Measurements from ENCODE around the gene KCNN3.
"Not testable (repeated sequence)": the region's sequence is repeated elsewhere in the genome, so short reads cannot be mapped to it uniquely, and the experiment has no call there.

KCNN3 gene

DNA sequence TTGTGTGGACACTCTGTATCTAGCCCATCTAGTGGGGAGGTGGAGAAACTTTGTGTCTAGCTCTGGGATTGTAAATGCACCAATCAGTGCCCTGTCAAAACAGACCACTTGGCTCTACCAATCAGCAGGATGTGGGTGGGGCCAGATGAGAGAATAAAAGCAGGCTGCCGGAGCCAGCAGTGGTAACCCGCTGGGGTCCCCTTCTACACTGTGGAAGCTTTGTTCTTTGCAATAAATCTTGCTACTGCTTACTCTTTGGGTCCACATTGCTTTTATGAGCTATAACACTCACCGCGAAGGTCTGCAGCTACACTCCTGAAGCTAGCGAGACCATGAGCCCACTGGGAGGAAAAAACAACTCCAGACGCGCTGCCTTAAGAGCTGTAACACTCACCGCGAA lies 198.7 kb downstream of the KCNN3 start:
- not testable (repeated sequence) for H3K4me1 ChIP-seq; H3K9ac ChIP-seq; H3K27me3 ChIP-seq (ENCODE audit: control insufficient read depth, insufficient read depth, low read length); H2AFZ ChIP-seq; H3K4me3 ChIP-seq (ENCODE audit: low read depth, low read length); H3K4me2 ChIP-seq (ENCODE audit: low read length); H3K79me2 ChIP-seq; H3K27ac ChIP-seq; H3K36me3 ChIP-seq (ENCODE audit: control insufficient read depth, insufficient read depth, low read length); H3K9me3 ChIP-seq (ENCODE audit: control insufficient read depth, low read length)

DNA sequence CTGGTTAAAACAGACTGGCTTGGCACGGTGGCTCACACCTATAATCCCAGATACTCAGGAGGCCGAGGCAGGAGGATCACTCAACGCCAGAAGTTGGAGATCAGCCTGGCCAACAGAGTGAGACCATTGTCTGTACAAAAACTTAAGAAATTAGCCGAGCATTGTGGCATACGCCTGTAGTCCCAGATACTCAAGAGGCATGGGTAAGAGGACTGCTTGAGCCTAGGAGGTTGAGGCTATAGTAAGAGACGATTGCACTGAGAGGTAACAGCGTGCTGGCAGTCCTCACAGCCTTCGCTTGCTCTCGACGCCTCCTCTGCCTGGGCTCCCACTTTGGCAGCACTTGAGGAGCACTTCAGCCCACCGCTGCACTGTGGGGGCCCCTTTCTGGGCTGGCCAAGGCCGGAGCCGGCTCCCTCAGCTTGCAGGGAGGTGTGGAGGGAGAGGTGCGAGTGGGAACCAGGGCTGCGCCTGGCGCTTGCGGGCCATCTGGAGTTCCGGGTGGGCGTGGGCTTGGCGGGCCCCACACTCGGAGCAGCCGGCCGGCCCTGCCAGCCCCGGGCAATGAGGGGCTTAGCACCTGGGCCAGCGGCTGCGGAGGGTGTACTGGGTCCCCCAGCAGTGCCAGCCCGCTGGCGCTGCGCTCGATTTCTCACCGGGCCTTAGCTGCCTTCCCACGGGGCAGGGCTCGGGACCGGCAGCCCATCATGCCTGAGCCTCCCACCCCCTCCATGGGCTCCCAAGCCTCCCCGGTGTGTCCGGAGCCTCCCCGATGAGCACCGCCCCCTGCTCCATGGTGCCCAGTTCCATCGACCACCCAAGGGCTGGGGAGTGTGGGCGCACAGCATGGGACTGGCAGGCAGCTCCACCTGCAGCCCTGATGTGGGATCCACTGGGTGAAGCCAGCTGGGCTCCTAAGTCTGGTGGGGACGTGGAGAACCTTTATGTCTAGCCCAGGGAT lies 199.5 kb downstream of the KCNN3 start:
- H3K9me3 ChIP-seq (ENCODE audit: control insufficient read depth, low read length); H3K4me1 ChIP-seq; H3K36me3 ChIP-seq (ENCODE audit: control insufficient read depth, insufficient read depth, low read length); H3K4me3 ChIP-seq (ENCODE audit: low read depth, low read length); H2AFZ ChIP-seq; H3K27me3 ChIP-seq (ENCODE audit: control insufficient read depth, insufficient read depth, low read length); H3K9ac ChIP-seq; H3K79me2 ChIP-seq; H3K4me2 ChIP-seq (ENCODE audit: low read length); H3K27ac ChIP-seq: not testable (repeated sequence)

- no peak overlapping the region for H3K4me2 ChIP-seq (ENCODE audit: low read length)
- H2AFZ ChIP-seq = no peak overlapping the region
- H3K79me2 ChIP-seq = no peaks in the 10 kb centered on the region
- TF ChIP-seq, protein P1, sequence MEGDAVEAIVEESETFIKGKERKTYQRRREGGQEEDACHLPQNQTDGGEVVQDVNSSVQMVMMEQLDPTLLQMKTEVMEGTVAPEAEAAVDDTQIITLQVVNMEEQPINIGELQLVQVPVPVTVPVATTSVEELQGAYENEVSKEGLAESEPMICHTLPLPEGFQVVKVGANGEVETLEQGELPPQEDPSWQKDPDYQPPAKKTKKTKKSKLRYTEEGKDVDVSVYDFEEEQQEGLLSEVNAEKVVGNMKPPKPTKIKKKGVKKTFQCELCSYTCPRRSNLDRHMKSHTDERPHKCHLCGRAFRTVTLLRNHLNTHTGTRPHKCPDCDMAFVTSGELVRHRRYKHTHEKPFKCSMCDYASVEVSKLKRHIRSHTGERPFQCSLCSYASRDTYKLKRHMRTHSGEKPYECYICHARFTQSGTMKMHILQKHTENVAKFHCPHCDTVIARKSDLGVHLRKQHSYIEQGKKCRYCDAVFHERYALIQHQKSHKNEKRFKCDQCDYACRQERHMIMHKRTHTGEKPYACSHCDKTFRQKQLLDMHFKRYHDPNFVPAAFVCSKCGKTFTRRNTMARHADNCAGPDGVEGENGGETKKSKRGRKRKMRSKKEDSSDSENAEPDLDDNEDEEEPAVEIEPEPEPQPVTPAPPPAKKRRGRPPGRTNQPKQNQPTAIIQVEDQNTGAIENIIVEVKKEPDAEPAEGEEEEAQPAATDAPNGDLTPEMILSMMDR (IDR thresholded peaks at IDR 0.05) = peak; percentile 47
- no peaks in the 10 kb centered on the region for H3K36me3 ChIP-seq (ENCODE audit: control insufficient read depth, insufficient read depth, low read length)
- no peak overlapping the region for H3K9ac ChIP-seq
- H3K4me3 ChIP-seq (ENCODE audit: low read depth, low read length) = no peak overlapping the region
- no peaks in the 10 kb centered on the region for H3K9me3 ChIP-seq (ENCODE audit: control insufficient read depth, low read length)
- H3K27me3 ChIP-seq (ENCODE audit: control insufficient read depth, insufficient read depth, low read length) = no peaks in the 10 kb centered on the region
- H3K27ac ChIP-seq = no peak overlapping the region
- no peaks in the 10 kb centered on the region for H3K4me1 ChIP-seq
Observed at GRCh38 chr1:154669464-154670282, 200.4 kb downstream of the KCNN3 start.

GRCh38 chr1:154666051-154666790 lies 203.9 kb downstream of the KCNN3 start:
- no peaks in the 10 kb centered on the region for H3K36me3 ChIP-seq (ENCODE audit: control insufficient read depth, insufficient read depth, low read length)
- TF ChIP-seq, protein P1 (IDR thresholded peaks at IDR 0.05) = no peak
- no peaks in the 10 kb centered on the region for H3K27me3 ChIP-seq (ENCODE audit: control insufficient read depth, insufficient read depth, low read length)
- no peak overlapping the region for H3K9ac ChIP-seq
- no peak overlapping the region for H3K27ac ChIP-seq
- H3K4me3 ChIP-seq (ENCODE audit: low read depth, low read length) = no peak overlapping the region
- H3K4me1 ChIP-seq = no peaks in the 10 kb centered on the region
- no peak overlapping the region for H3K4me2 ChIP-seq (ENCODE audit: low read length)
- H3K79me2 ChIP-seq = no peaks in the 10 kb centered on the region
- no peaks in the 10 kb centered on the region for H3K9me3 ChIP-seq (ENCODE audit: control insufficient read depth, low read length)
- no peak overlapping the region for H2AFZ ChIP-seq

DNA sequence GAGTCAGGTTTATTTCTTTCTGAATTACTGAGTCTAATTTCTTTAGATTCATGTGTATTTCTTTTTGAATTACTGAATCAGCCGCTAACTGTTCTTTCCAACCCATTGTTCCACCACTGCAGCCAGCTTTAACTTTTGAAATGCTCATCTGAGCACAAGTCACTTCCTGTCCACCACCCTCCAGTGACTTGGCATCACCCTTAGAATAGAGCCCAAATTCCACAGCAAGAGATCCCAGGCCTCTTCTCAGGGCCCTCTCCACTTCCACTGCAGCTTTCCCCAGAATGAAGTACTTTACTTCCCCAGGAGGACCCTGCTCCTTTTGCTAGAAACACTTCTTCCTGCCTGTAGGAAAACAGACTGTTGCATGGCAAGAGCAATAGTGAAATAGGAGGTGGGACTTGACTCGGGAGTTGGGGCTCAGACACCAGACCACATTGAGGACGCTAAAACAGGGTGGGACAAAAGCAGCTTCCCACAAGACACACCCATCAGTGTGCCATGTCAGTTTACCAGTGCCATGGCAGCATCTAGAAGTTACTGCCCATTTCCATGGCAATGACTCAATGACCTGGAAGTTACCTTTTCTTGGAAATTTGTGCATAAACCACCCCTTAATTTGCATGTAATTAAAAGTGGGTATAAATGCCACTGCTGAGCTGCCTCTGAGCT lies 205.6 kb downstream of the KCNN3 start:
- TF ChIP-seq, protein P1 (IDR thresholded peaks at IDR 0.05) = no peak
- Histone ChIP-seq H3K27me3 (ENCODE audit: control insufficient read depth, insufficient read depth, low read length) (no peaks in the 10 kb centered on the region), H3K9ac (no peak overlapping the region), H2AFZ (no peak overlapping the region), H3K4me2 (ENCODE audit: low read length) (no peak overlapping the region), H3K4me1 (no peaks in the 10 kb centered on the region), H3K27ac (no peak overlapping the region), H3K9me3 (ENCODE audit: control insufficient read depth, low read length) (no peaks in the 10 kb centered on the region), H3K36me3 (ENCODE audit: control insufficient read depth, insufficient read depth, low read length) (no peaks in the 10 kb centered on the region), H3K79me2 (no peaks in the 10 kb centered on the region), H3K4me3 (ENCODE audit: low read depth, low read length) (no peak overlapping the region)
